Body of pancreas (tissue), 4 donors: Measurements from ENCODE around the gene PARP12. TPM values are rescaled to one million over a fixed set of nuclear protein-coding genes. Genes with fewer than 3 reads are reported as not detected.
A peak's percentile ranks its signal among the peaks of the same experiment; 100 is the strongest.

Experiments
- ATAC-seq: fragments of 150-250 bp; one replicate; pipeline ENCODE4 v1.9.1; 2016
- DNase-seq, 4 donors: peaks; one replicate each; pipeline ENCODE4 v3.0.0-alpha.2; 2019
- H3K27ac ChIP-seq, 4 donors: fragments of 200-600 bp; sonication (generic); 1 replicate in 3 of 4; 2 replicates in 1 of 4; pipeline versions ENCODE4 v1.5.1 to v1.6.1; 2016 to 2019; ENCODE audit warnings: mild to moderate bottlenecking in 1 of 4, mixed read lengths in 1 of 4, moderate library complexity in 1 of 4
- H3K27me3 ChIP-seq, 2 donors: fragments of 200-600 bp; sonication (generic); one replicate each; pipeline ENCODE4 v1.6.0; 2016; ENCODE audit warnings: mild to moderate bottlenecking in 1 of 2
- H3K36me3 ChIP-seq, 2 donors: fragments of 200-600 bp; sonication (generic); replicated peaks in 1 of 2; 2 replicates each; pipeline ENCODE4 v1.5.1; 2016; ENCODE audit warnings: low read depth in 2 of 2; ENCODE audit not compliant: insufficient read depth in 1 of 2
- H3K4me1 ChIP-seq: fragments of 200-600 bp; sonication (generic); one replicate; pipeline ENCODE4 v1.6.0; 2016
- H3K4me3 ChIP-seq, 2 donors: fragments of 200-600 bp; sonication (generic); 1 replicate in 1 of 2; 2 replicates in 1 of 2; pipeline ENCODE4 v1.5.1; 2016 to 2019
- H3K9me3 ChIP-seq, 3 donors: fragments of 200-600 bp; sonication (generic); 1 replicate in 2 of 3; 2 replicates in 1 of 3; pipeline ENCODE4 v1.5.1; 2016
- CTCF ChIP-seq, 7 experiments: fragments of 450-650 bp in 4 of 7; fragments of 200-600 bp in 3 of 7; sonication (generic) in 3 of 7; IDR thresholded peaks; one replicate each; pipeline ENCODE4 v1.5.1; 2016 to 2019; ENCODE audit warnings: antibody characterized with exemption in 7 of 7
- POLR2A ChIP-seq, 3 donors: fragments of 450-650 bp; IDR thresholded peaks; one replicate each; pipeline ENCODE4 v1.6.1; 2016; ENCODE audit warnings: antibody characterized with exemption in 3 of 3, mild to moderate bottlenecking in 2 of 3
- WGBS, 2 donors: methylation state at CpG; one replicate each; pipeline ENCODE4 v1.1.5; 2017; 5-methylcytosine and 5-hydroxymethylcytosine counted together
- intact Hi-C: fragments of 100-400 bp; cut with DNase I; formaldehyde crosslinking; loops from one replicate; pipeline ENCODE4 v1.15.1; 2023
- total RNA-seq, 2 donors: library from RNA; depleted of rRNA; stranded (reverse); fragments of >200 nt; gene quantifications; one replicate each; pipeline ENCODE4 v1.1.0, GENCODE V29; 2016

PARP12 gene
- total RNA-seq, 2 donors from 2014 or later: 37.1 to 66.9 TPM

- Histone ChIP-seq H3K4me1 (peaks cover 8% of the 10 kb centered on the region), H3K4me3 (no peak overlapping the region), H3K36me3 (no peaks in the 10 kb centered on the region), H3K27me3 (no peaks in the 10 kb centered on the region), H3K9me3 (no peaks in the 10 kb centered on the region), H3K27ac (no peak overlapping the region)
- intact Hi-C loops: loop anchor here (5.0 to 10.0 kb wide), 3 partner anchors 227 to 509 kb away; partner anchors contain the start of gene HIPK2
- DNase-seq (peak in 3 of 4 donors; percentile 31 to 34 (median 32)), ATAC-seq (no peak)
- WGBS, 2 donors: 61 to 63% methylated on average over 9 of the region's 9 CpGs
- TF ChIP-seq POLR2A (IDR thresholded peaks at IDR 0.05) (no peak), CTCF (IDR thresholded peaks at IDR 0.05) (peak in 6 of 7 experiments; percentile 16 to 47 (median 43))
Observed at GRCh38 chr7:140003913-140004382, 58.8 kb downstream of the PARP12 start.

GRCh38 chr7:140000666-140001268 lies 62.0 kb downstream of the PARP12 start:
- Histone ChIP-seq H3K36me3 (no peaks in the 10 kb centered on the region), H3K4me1 (no peaks in the 10 kb centered on the region), H3K9me3 (no peaks in the 10 kb centered on the region), H3K27ac (no peak overlapping the region), H3K27me3 (no peaks in the 10 kb centered on the region), H3K4me3 (no peak overlapping the region)
- intact Hi-C loops: loop anchor here (5.0 to 10.0 kb wide), 3 partner anchors 223 to 506 kb away; partner anchors contain the start of gene HIPK2
- no peak for DNase-seq
- TF ChIP-seq CTCF (IDR thresholded peaks at IDR 0.05) (no peak), POLR2A (IDR thresholded peaks at IDR 0.05) (no peak)
- WGBS, 2 donors: 79 to 82% methylated on average over 5 to 6 of the region's 6 CpGs
- ATAC-seq: no peak

DNA sequence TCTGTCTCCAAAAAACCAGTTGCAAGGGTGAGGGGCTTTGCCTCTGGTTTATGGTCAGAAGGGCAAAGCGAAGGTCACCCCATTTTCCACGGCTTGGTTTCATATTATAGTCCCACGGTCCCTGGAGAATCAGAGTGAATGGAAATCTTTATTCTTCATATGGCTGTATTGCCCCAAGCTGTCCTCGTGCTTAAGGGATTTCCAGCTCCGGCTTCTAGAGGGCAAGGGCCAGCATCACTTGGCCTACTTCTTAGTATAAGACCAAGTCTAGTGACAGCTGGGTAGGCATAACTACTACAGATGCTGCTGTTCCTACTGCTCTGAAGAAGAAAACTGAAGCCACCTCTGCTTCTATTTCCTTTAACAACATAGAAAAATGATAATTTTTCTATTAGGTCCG lies 63.2 kb downstream of the PARP12 start:
- Histone ChIP-seq H3K27ac (no peak overlapping the region), H3K9me3 (no peaks in the 10 kb centered on the region), H3K4me3 (no peak overlapping the region), H3K4me1 (no peaks in the 10 kb centered on the region), H3K36me3 (no peaks in the 10 kb centered on the region), H3K27me3 (no peaks in the 10 kb centered on the region)
- WGBS, 2 donors: 86 to 94% methylated on average over 6 of the region's 6 CpGs
- DNase-seq: no peak
- TF ChIP-seq POLR2A (IDR thresholded peaks at IDR 0.05) (no peak), CTCF (IDR thresholded peaks at IDR 0.05) (no peak)
- no peak for ATAC-seq
- intact Hi-C loops: loop anchor here (10.0 kb wide), 1 partner anchor 375 kb away; no protein-coding TSS in a partner anchor

DNA sequence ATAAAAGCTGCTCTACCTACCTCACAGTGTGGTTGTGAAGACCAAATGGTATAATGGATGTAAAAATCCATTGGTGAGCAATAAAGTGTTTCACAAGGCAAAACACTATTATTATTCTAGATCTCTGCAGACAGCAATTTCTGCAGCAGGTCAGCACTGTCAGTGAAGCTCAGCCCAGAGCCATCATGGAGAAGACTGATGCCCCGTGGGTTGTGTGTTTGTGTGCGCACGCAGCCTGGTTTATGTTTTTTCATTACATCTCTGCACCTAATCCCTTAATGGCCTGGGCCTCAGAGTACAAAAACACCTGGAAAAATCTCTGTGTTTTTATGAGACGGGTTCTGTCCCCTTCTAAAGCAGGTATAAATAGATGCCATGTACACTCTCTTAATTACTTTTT lies 64.2 kb downstream of the PARP12 start:
- H3K4me1 ChIP-seq: no peaks in the 10 kb centered on the region
- intact Hi-C loops: loop anchor here (10.0 kb wide), 1 partner anchor 374 kb away; no protein-coding TSS in a partner anchor
- no peak for DNase-seq
- H3K9me3 ChIP-seq: no peaks in the 10 kb centered on the region
- no peak overlapping the region for H3K4me3 ChIP-seq
- 88 to 89% methylated on average over 4 of the region's 4 CpGs for WGBS, 2 donors
- no peaks in the 10 kb centered on the region for H3K27me3 ChIP-seq
- no peak for TF ChIP-seq POLR2A (IDR thresholded peaks at IDR 0.05)
- TF ChIP-seq CTCF (IDR thresholded peaks at IDR 0.05): no peak
- no peaks in the 10 kb centered on the region for H3K36me3 ChIP-seq
- no peak overlapping the region for H3K27ac ChIP-seq
- no peak for ATAC-seq
